Pulmonary artery endothelial cell (primary cell): ENCODE measurements around the gene ATP5PF. TPM values are rescaled to one million over a fixed set of nuclear protein-coding genes. Genes with fewer than 3 reads are reported as not detected.
"Not testable (repeated sequence)": the region's sequence is repeated elsewhere in the genome, so short reads cannot be mapped to it uniquely, and the experiment has no call there.

Experiments used
- DNase-seq: peaks from one replicate; pipeline ENCODE4 v3.0.0-alpha.2; 2011; ENCODE audit warnings: low read depth, low spot score
- total RNA-seq: library from RNA; depleted of rRNA; stranded (reverse); fragments of >200 nt; gene quantifications from 2 replicates; pipeline ENCODE4 v1.2.3, GENCODE V29; 2014

The ATP5PF gene
- total RNA-seq, 1 donor from 2014 or later, result 61.1 TPM

DNA sequence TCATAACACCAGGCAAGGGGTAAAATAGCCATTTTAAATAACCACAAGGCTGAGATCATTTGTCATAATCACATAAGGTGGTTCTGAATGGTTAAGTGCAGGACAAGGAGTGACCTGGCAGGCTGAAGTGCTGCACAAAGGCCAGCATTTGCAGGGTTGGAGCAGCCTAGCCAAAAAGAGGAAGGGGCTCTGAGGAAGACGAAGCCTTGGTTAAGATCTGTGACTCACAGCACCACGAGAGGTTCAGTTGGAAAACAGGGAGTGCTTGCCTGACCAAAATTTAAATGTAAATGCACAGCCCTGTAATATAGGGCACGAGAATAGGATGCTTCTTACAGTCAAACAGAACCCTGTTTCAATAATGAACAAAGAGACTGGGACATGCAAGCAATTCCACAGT is 12.1 kb downstream of the ATP5PF start:
- DNase-seq, result no peak

DNA sequence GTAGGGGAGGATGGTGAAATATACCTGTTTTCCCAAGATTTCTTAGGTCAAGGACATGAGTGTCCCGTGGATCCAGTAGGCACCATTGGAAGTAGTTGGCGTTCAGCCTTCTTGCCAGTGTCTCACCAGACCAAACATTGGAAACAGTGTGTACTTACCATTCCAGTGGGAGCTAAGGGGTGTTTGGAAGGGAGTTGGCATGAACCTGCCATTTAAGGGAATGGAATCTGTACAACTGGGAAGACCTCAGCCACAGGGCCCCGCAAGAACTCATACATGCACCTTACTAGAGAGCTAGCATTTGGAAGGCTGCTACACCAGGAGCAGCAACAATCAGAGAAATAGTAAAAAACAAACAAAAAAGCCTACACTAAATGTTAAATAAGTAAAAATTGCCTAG is 12.7 kb downstream of the ATP5PF start:
- DNase-seq, result no peak

DNA sequence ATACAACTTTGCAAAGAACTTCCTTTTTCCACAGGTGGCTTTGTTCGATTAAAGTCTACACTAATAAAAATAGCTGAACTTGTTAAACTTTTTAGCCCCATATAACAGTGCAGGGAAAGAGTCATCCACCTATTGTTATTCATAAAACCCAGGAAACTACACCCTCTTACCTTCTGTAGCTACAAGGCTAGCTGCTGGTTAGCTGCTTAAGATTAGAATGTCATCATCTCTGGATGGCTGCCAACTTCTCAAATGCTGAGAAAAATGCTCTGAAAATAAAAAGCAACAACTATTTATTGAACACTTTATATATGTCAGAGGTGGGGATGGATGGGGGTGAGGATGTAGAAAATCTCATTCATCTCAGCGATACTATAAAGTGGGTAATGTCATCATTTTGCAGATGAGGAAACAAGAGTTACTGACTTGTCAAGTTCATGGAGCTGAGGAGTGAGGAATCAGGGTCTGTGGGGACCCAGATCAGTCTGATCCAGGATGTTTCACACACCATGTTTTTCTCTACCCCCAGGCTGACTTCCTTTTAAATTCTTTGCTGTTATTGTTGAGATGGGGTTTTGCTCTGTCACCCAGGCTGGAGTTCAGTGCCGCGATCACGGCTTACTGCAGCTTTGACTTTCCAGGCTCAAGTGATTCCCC is 17.1 kb downstream of the ATP5PF start:
- no peak for DNase-seq

DNA sequence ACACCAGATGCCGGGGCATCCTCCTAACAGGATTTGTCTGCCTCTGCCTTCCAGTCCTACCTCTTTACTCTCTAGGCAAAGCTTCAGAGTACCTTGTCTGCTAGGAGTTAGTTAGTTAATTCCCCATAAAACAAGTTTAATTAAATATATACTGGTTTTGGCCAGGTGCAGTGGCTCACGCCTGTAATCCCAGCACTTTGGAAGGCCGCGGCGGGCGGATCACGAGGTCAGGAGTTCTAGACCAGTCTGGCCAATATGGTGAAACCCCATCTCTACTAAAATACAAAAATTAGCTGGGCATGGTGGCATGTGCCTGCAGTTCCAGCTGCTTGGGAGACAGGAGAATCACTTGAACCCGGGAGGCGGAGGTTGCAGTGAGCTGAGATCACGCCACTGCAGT is 20.6 kb downstream of the ATP5PF start:
- DNase-seq, result not testable (repeated sequence)

GRCh38 chr21:25710550-25710949 is 24.2 kb downstream of the ATP5PF start:
- no peak for DNase-seq

DNA sequence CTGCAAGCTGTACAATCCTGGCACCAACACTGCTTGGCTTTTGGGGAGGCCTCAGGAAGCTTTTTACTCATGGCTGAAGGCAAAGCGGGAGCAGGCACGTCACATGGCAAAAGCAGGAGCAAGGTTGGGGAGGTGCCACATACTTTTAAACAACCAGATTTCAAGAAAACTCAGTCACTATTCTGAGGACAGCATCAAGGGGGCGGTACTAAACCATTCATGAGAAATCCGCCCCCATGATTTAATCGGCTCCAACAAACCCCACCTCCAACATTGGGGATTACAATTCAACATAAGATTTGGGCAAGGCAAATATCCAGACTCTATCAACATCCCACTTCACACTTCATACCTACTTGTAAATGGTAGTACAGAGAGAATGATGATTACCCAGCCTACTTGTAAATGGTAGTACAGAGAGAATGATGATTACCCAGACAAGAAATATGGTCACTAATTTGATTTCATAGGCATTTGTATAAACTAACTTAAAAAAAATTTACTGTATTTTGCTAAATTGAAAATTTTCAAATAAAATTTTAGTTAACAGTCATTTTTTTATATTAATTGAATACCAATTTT is 24.9 kb downstream of the ATP5PF start:
- no peak for DNase-seq

DNA sequence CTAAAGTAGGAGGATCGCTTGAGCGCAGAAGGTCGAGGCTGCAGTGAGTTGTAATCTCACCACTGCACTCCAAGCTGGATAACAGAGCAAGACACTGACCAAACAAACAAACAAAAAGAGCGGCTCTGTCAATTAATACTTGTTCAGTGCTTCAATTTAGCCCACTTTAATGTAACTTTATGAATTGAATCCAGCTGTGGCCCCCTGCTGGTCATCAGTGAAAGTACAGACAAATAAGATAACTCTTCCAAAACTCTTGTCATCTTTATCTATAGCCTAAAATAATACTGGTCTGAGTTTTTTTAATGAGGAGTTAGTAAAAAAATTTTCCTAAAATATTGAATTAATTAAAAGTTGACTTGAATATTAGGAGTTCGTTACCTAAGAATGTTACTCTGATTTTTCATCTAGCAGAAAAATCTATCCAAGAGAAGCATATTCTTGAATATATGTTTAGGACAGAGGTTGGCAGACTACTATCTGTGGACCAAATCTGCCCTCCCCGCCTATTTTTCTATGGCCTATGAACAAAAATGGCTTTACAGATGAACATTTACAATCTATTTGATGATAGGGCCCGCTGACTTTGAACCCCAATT is 26.1 kb downstream of the ATP5PF start:
- no peak for DNase-seq

DNA sequence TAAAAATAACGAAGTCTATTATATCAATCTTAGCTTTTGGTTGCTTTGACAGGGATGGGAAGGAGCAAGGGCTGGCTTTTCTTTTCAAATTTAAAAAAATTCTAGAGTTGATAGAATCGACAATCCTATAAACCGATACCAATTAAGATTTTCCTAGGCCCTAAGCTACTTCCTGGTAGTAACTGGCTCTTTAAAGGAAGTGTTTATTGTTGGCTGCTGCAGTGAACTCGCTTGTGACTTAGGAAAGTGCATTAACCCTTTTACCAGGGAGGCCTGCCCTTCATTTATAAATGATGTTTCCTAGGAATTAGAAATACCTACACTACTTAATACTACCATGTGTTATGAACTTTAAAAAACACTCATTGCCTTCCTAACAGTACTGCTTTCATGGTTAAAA is 33.2 kb downstream of the ATP5PF start:
- DNase-seq, result no peak

DNA sequence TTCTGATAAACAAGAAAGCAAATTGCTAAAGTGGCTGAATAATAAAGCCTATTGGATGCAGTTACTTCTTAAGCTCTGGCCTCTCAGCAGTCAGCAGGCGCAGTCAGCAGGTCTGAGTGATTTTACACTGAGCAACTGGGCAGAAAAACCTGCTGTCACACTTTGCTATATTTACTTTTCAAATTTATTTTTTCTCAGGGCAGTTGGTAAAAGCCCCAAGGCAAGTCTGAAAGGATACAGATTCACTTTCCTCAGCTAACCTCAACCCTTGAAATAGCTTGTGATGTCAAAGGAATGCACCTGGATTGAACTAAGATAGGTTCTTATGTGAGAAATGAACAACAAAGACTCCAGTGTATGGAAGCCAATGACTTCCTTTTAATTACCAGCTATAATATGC is 34.0 kb downstream of the ATP5PF start:
- no peak for DNase-seq

- DNase-seq, result not testable (repeated sequence)
Observed at GRCh38 chr21:25695461-25695860, 39.2 kb downstream of the ATP5PF start.

- DNase-seq, result no peak
Observed at GRCh38 chr21:25691976-25692375, 42.7 kb downstream of the ATP5PF start.

GRCh38 chr21:25689226-25689625 is 45.5 kb downstream of the ATP5PF start:
- no peak for DNase-seq

GRCh38 chr21:25688275-25689155 is 46.2 kb downstream of the ATP5PF start:
- DNase-seq, result peak; percentile 17

- DNase-seq, result no peak
Observed at GRCh38 chr21:25687787-25688186, 46.9 kb downstream of the ATP5PF start.

GRCh38 chr21:25682382-25682781 is 52.3 kb downstream of the ATP5PF start:
- DNase-seq, result no peak

DNA sequence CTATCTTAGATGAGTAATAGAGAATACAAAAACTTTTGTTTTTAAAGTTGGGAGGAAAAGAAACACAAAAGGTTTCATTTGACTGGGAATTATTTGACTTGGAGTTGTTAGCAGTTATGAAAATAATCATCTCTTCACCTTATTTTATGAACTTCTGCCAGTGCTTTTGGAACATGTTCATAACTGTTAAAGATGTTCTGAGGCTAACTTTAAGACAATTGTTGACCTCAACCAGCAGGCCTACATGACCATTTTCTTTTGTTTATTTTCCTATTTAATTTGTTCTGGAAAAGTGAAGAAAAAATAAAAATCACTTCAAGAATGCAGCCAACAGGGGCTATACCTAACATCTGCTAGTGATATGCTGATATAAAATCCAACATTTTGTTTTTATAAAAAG is 58.3 kb downstream of the ATP5PF start:
- no peak for DNase-seq

Other genes starting within 250 kb of the ATP5PF start
- 47.1 and 65.4 TPM in 2 replicates for gene MRPL39, start 127.4 kb downstream of the ATP5PF start, total RNA-seq
- 2.2 TPM in 2 replicates for gene JAM2, start 95.6 kb downstream of the ATP5PF start, total RNA-seq
- gene GABPA, start 68 bp upstream of the ATP5PF start, total RNA-seq, result 25.5 and 33.8 TPM in 2 replicates